SK-N-SH (cell line): ENCODE data around the gene TMOD2.

Experiments used
- CTCF ChIP-seq: fragments of 200-600 bp; sonication (generic); IDR thresholded peaks from 2 replicates; pipeline ENCODE4 v1.6.1; 2017; ENCODE audit warnings: antibody characterized with exemption, mild to moderate bottlenecking, moderate library complexity
- EZH2phosphoT487 ChIP-seq: fragments of 200-600 bp; sonication (generic); IDR thresholded peaks from 2 replicates; pipeline ENCODE4 v1.6.1; 2017; ENCODE audit warnings: low read depth, mixed run types, mild to moderate bottlenecking, antibody characterized with exemption, moderate library complexity, borderline replicate concordance
- GATA2 ChIP-seq: sonication (generic); formaldehyde crosslinking; IDR thresholded peaks from 2 replicates; pipeline ENCODE4 v1.5.0; 2020; ENCODE audit warnings: mild to moderate bottlenecking, missing genetic modification reagents
- MAX ChIP-seq: IDR thresholded peaks from 2 replicates; pipeline ENCODE4 v1.4.0; 2012; ENCODE audit warnings: low read depth
- NRF1 ChIP-seq: IDR thresholded peaks from 2 replicates; pipeline ENCODE4 v1.6.1; 2012; ENCODE audit warnings: low read depth, mild to moderate bottlenecking, low read length
- POLR2AphosphoS5 ChIP-seq: IDR thresholded peaks from 2 replicates; pipeline ENCODE4 v1.6.1; 2012; ENCODE audit warnings: low read depth, low read length
- RAD21 ChIP-seq: IDR thresholded peaks from 2 replicates; pipeline ENCODE4 v1.6.1; 2012; ENCODE audit warnings: mild to moderate bottlenecking, low read length
- REST ChIP-seq: IDR thresholded peaks from 2 replicates; pipeline ENCODE4 v1.6.1; 2012; ENCODE audit warnings: mild to moderate bottlenecking, low read depth, low read length, moderate library complexity
- RFX5 ChIP-seq: IDR thresholded peaks from 2 replicates; pipeline ENCODE4 v1.6.1; 2012; ENCODE audit warnings: mild to moderate bottlenecking, improper control_type of control experiment, low read length
- RXRA ChIP-seq: IDR thresholded peaks from 2 replicates; pipeline ENCODE4 v1.4.0; 2012; ENCODE audit warnings: low read depth, mild to moderate bottlenecking, borderline replicate concordance
- SIN3A ChIP-seq: IDR thresholded peaks from 2 replicates; pipeline ENCODE4 v1.6.1; 2012; ENCODE audit warnings: low read depth, mild to moderate bottlenecking, low read length, moderate library complexity, borderline replicate concordance
- USF1 ChIP-seq: IDR thresholded peaks from 2 replicates; pipeline ENCODE4 v1.4.0; 2012; ENCODE audit warnings: low read depth, borderline replicate concordance
- ZBTB33 ChIP-seq: IDR thresholded peaks from 2 replicates; pipeline ENCODE4 v1.4.0; 2012; ENCODE audit warnings: low read depth, borderline replicate concordance

DNA sequence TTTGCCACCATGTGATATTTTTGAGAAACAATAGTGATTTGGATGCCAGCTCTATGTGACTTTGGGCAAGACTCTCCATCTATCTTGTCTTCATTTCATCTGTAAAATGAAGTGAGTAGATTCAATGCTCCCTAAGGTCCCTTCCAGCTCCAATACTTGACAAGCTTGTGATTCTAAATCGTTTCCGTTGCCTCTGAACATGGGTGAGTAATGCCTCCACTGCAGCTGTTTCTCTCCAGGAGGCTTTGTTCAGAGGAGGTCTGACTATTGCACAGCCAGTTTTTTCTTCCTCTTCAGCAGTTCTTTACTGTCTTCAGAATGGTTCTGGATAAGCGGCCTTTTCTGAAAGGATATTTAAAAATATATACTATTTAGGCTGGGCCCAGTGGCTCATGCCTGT lies 63.2 kb downstream of the TMOD2 start:
- TF ChIP-seq NRF1 (no peak), MAX (no peak), POLR2AphosphoS5 (no peak), CTCF (no peak), GATA2 (CRISPR knock-in tag) (no peak), RAD21 (no peak), REST (no peak), RFX5 (no peak), ZBTB33 (no peak), USF1 (no peak), EZH2phosphoT487 (no peak), RXRA (no peak), SIN3A (no peak)
